Breast epithelium (tissue), 3 donors: Measurements from ENCODE around the gene RNF126.

Experiments
- CTCF ChIP-seq, 3 donors: fragments of 450-650 bp; IDR thresholded peaks; one replicate each; pipeline ENCODE4 v1.5.1; 2016 to 2017; ENCODE audit warnings: antibody characterized with exemption in 3 of 3, mild to moderate bottlenecking in 3 of 3, moderate library complexity in 3 of 3
- POLR2AphosphoS5 ChIP-seq, 3 donors: sonication (generic); formaldehyde crosslinking; IDR thresholded peaks; one replicate each; pipeline ENCODE4 v1.6.1; 2017; ENCODE audit warnings: antibody characterized with exemption in 3 of 3

- TF ChIP-seq CTCF (IDR thresholded peaks at IDR 0.05) (no peak), POLR2AphosphoS5 (IDR thresholded peaks at IDR 0.05) (no peak)
Measured at GRCh38 chr19:617551-618246, 45.3 kb downstream of the RNF126 start.
